PC-9 (cell line): ENCODE results near the gene GCNT2.

Source experiments
- CTCF ChIP-seq: fragments of 200-600 bp; sonication (generic); conservative IDR thresholded peaks from 2 replicates; pipeline ENCODE4 v1.6.1; 2017; ENCODE audit warnings: mixed run types, antibody characterized with exemption, mild to moderate bottlenecking, moderate library complexity
- EZH2 ChIP-seq: fragments of 200-600 bp; sonication (generic); IDR thresholded peaks from 2 replicates; pipeline ENCODE4 v1.8.0; 2017; ENCODE audit warnings: antibody characterized with exemption, low read depth

DNA sequence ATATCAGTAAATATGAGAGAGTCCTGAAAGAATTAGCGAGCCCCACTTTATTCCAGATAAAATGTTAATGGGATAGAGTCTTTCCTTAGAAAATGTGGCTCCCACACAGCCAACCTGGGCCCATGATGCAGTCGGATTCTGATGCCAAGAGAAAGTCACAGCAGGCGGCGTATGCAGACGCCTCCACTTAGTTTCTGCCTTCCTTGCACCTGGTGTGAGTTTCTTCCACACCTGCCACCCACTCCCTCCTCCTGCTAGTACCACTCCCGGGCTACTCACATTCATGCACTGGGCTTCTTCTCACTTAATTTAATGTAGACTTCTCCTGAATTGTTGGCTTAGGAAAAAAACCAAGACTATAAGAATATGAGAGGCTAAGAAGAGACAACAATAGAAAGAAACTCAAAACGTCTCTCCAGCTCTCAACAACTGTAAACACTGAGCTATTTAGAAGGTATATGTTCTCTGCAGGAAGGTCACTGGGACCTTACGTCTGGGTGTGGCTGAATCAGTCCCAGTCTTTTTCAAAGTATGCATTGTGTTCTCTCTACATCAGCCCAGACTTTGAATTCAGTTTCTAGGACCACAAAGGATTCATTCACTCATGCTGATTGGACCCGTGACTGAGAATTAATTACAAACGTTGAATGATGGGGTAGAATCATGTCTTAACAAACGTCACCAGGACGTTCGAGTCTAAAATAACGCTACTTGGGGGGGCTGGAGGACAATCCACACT lies 70.4 kb downstream of the GCNT2 start:
- TF ChIP-seq CTCF, result no peak
- TF ChIP-seq EZH2, result no peak
